GM13976 (cell line): ENCODE results near the gene SEC22A.

Experiments
- DNase-seq: peaks from one replicate; pipeline ENCODE4 v3.0.0; 2012; ENCODE audit warnings: low spot score
- CTCF ChIP-seq: IDR thresholded peaks from 2 replicates; pipeline ENCODE4 v1.5.1; 2012; ENCODE audit warnings: borderline replicate concordance, mild to moderate bottlenecking; ENCODE audit not compliant: insufficient read depth; ENCODE audit errors: extremely low read depth, missing control alignments, control extremely low read depth
- in situ Hi-C: fragments of 300-500 bp; cut with MboI; formaldehyde crosslinking; loops from one replicate; pipeline ENCODE4 v1.12.0; 2022; ENCODE audit warnings: low sequenced_read_pairs, mixed read lengths, inconsistent platforms; ENCODE audit not compliant: unreplicated experiment

SEC22A gene

GRCh38 chr3:123284399-123285010, 82.8 kb downstream of the SEC22A start:
- in situ Hi-C loops, result no loop called here
- no peak for DNase-seq
- no peak for TF ChIP-seq CTCF

- in situ Hi-C loops, result no loop called here
- TF ChIP-seq CTCF, result no peak
- no peak for DNase-seq
Observed at GRCh38 chr3:123285066-123285465, 83.3 kb downstream of the SEC22A start.

GRCh38 chr3:123285479-123285878, 83.7 kb downstream of the SEC22A start:
- TF ChIP-seq CTCF, result no peak
- in situ Hi-C loops, result no loop called here
- no peak for DNase-seq

GRCh38 chr3:123285931-123286307, 84.2 kb downstream of the SEC22A start:
- in situ Hi-C loops, result no loop called here
- TF ChIP-seq CTCF, result no peak
- no peak for DNase-seq

- DNase-seq, result peak; percentile 88
- TF ChIP-seq CTCF, result peak; percentile 80
- in situ Hi-C loops, result no loop called here
Observed at GRCh38 chr3:123286308-123287023, 84.7 kb downstream of the SEC22A start.

GRCh38 chr3:123287051-123287961, 85.6 kb downstream of the SEC22A start:
- no peak for TF ChIP-seq CTCF
- no peak for DNase-seq

More at GRCh38 chr3:123287051-123287961, 85.6 kb downstream of the SEC22A start:
- in situ Hi-C loops, result no loop called here
